ENCODE data around the gene SNRNP70.
A peak's percentile ranks its signal among the peaks of the same experiment; 100 is the strongest.

Gene SNRNP70

GRCh38 chr19:49061445-49061844 is 23.8 kb upstream of the SNRNP70 start:
- Histone ChIP-seq H3K36me3 (no peaks in the 10 kb centered on the region), H3K27me3 (peaks cover 10% of the 10 kb centered on the region), H3K9me3 (no peaks in the 10 kb centered on the region), H3K4me3 (ENCODE audit: low read depth, low read length) (no peak overlapping the region), H3K4me1 (peaks cover 13% of the 10 kb centered on the region; the same call in 1 of the 2 replicates)
- no peak for DNase-seq
- no peak for TF ChIP-seq CTCF (IDR thresholded peaks at IDR 0.05; ENCODE audit: low read depth, low read length)

GRCh38 chr19:49064029-49064629 is 21.1 kb upstream of the SNRNP70 start:
- Histone ChIP-seq H3K27me3 (no peaks in the 10 kb centered on the region), H3K9me3 (no peaks in the 10 kb centered on the region), H3K36me3 (no peaks in the 10 kb centered on the region), H3K4me3 (ENCODE audit: low read depth, low read length) (no peak overlapping the region; the same call in 1 of the 2 replicates), H3K4me1 (0 out of 2 replicates have a peak, but pooled peaks cover 3% of the 10 kb centered on the region)
- no peak for TF ChIP-seq CTCF (IDR thresholded peaks at IDR 0.05; ENCODE audit: low read depth, low read length)
- no peak for DNase-seq

GRCh38 chr19:49064768-49065611 is 20.3 kb upstream of the SNRNP70 start, which contains the start of gene NTF4:
Gene NTF4, minus strand, starts transcription at chr19:49064818. Its CDS starts 2,821 bp downstream, at chr19:49061997.
- DNase-seq, result peak; percentile 69
- H3K9me3 ChIP-seq, result no peaks in the 10 kb centered on the region
- peak within 1 kb of the TSS; percentile 16 for H3K4me3 ChIP-seq (ENCODE audit: low read depth, low read length)
- TF ChIP-seq CTCF (IDR thresholded peaks at IDR 0.05; ENCODE audit: low read depth, low read length), result no peak
- H3K36me3 ChIP-seq, result no peaks in the 10 kb centered on the region
- H3K27me3 ChIP-seq, result no peaks in the 10 kb centered on the region
- 0 out of 2 replicates have a peak, but pooled peaks cover 3% of the 10 kb centered on the region for H3K4me1 ChIP-seq

GRCh38 chr19:49065905-49066512 is 19.2 kb upstream of the SNRNP70 start:
- Histone ChIP-seq H3K4me1 (0 out of 2 replicates have a peak, but pooled peaks cover 3% of the 10 kb centered on the region), H3K36me3 (no peaks in the 10 kb centered on the region), H3K4me3 (ENCODE audit: low read depth, low read length) (no peak overlapping the region), H3K27me3 (no peaks in the 10 kb centered on the region; the same call in 1 of the 2 replicates), H3K9me3 (no peaks in the 10 kb centered on the region)
- TF ChIP-seq CTCF (IDR thresholded peaks at IDR 0.05; ENCODE audit: low read depth, low read length), result no peak
- no peak for DNase-seq

GRCh38 chr19:49067554-49067953 is 17.7 kb upstream of the SNRNP70 start:
- no peak overlapping the region for H3K4me3 ChIP-seq (ENCODE audit: low read depth, low read length)
- DNase-seq, result no peak
- H3K36me3 ChIP-seq, result no peaks in the 10 kb centered on the region
- 0 out of 2 replicates have a peak, but pooled peaks cover 3% of the 10 kb centered on the region for H3K4me1 ChIP-seq
- no peak for TF ChIP-seq CTCF (IDR thresholded peaks at IDR 0.05; ENCODE audit: low read depth, low read length)
- H3K27me3 ChIP-seq, result peaks cover 5% of the 10 kb centered on the region
- no peaks in the 10 kb centered on the region for H3K9me3 ChIP-seq

Measured in BE2C (cell line).